Thoracic aorta (tissue), 2 donors: ENCODE results near the gene CAPN1. TPM values are rescaled to one million over a fixed set of nuclear protein-coding genes. Genes with fewer than 3 reads are reported as not detected.

Experiments used
- ATAC-seq: fragments of 150-250 bp; one replicate; pipeline ENCODE4 v1.8.0; 2017; ENCODE audit warnings: low read depth; ENCODE audit not compliant: insufficient number of reproducible peaks, low FRiP score
- DNase-seq: peaks from one replicate; pipeline ENCODE4 v3.0.0-alpha.2; 2020; ENCODE audit warnings: low spot score
- H3K27ac ChIP-seq, 2 donors: fragments of 200-600 bp; sonication (generic); 1 replicate in 1 of 2; 2 replicates in 1 of 2; pipeline ENCODE4 v1.5.1; 2016; ENCODE audit warnings: mild to moderate bottlenecking in 2 of 2, moderate library complexity in 2 of 2
- H3K27me3 ChIP-seq: fragments of 200-600 bp; sonication (generic); replicated peaks from 2 replicates; pipeline ENCODE4 v1.6.0; 2016; ENCODE audit warnings: mild to moderate bottlenecking; ENCODE audit not compliant: insufficient read depth
- H3K36me3 ChIP-seq: fragments of 200-600 bp; sonication (generic); one replicate; pipeline ENCODE4 v1.5.1; 2016
- H3K4me1 ChIP-seq, 2 donors: fragments of 200-600 bp; sonication (generic); 1 replicate in 1 of 2; 2 replicates in 1 of 2; pipeline versions ENCODE4 v1.5.1 to v1.6.0; 2016; ENCODE audit warnings: low read depth in 2 of 2, mild to moderate bottlenecking in 1 of 2; ENCODE audit not compliant: control insufficient read depth in 1 of 2
- H3K4me3 ChIP-seq: fragments of 200-600 bp; sonication (generic); 2 replicates; pipeline ENCODE4 v1.5.1; 2016; ENCODE audit warnings: mild to moderate bottlenecking
- H3K9me3 ChIP-seq: fragments of 200-600 bp; sonication (generic); 2 replicates; pipeline ENCODE4 v1.5.1; 2016
- CTCF ChIP-seq: fragments of 200-600 bp; sonication (generic); IDR thresholded peaks from one replicate; pipeline ENCODE4 v1.5.1; 2019; ENCODE audit warnings: antibody characterized with exemption
- total RNA-seq, 2 donors: library from RNA; depleted of rRNA; stranded (reverse); fragments of >200 nt; gene quantifications; one replicate each; pipeline versions ENCODE4 v1.1.0 to v1.2.3, GENCODE V29; 2016

The CAPN1 gene
- total RNA-seq, 2 donors from 2014 or later, result 168 to 203 TPM

DNA sequence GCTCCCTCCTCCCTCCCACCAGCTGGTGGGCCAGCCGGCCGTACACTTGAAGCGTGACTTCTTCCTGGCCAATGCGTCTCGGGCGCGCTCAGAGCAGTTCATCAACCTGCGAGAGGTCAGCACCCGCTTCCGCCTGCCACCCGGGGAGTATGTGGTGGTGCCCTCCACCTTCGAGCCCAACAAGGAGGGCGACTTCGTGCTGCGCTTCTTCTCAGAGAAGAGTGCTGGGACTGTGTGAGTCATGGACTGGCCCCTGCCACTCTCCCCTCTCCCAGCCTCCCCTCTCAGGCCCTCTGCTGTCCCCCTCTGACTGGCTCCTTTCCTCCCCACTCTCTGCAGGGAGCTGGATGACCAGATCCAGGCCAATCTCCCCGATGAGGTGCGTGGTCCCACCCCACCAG, 24.7 kb downstream of the CAPN1 start:
- no peak overlapping the region for H3K4me3 ChIP-seq
- peaks cover 79% of the 10 kb centered on the region for H3K36me3 ChIP-seq
- H3K9me3 ChIP-seq, result no peaks in the 10 kb centered on the region
- no peak for TF ChIP-seq CTCF
- no peaks in the 10 kb centered on the region for H3K4me1 ChIP-seq
- no peak for DNase-seq
- ATAC-seq, result no peak
- H3K27me3 ChIP-seq, result no peaks in the 10 kb centered on the region
- H3K27ac ChIP-seq, result no peak overlapping the region

- no peak for ATAC-seq
- no peak for TF ChIP-seq CTCF
- DNase-seq, result no peak
- no peaks in the 10 kb centered on the region for H3K27me3 ChIP-seq
- no peak overlapping the region for H3K4me3 ChIP-seq
- peaks cover 83% of the 10 kb centered on the region for H3K36me3 ChIP-seq
- H3K27ac ChIP-seq, result no peak overlapping the region
- H3K4me1 ChIP-seq, result no peaks in the 10 kb centered on the region
- H3K9me3 ChIP-seq, result no peaks in the 10 kb centered on the region
These were observed 25.2 kb downstream of the CAPN1 start for GRCh38 chr11:65206901-65207300.

- no peak for TF ChIP-seq CTCF
- no peak overlapping the region for H3K4me3 ChIP-seq
- H3K27me3 ChIP-seq, result no peaks in the 10 kb centered on the region
- ATAC-seq (no peak), DNase-seq (no peak)
- H3K27ac ChIP-seq, result no peak overlapping the region
- no peaks in the 10 kb centered on the region for H3K9me3 ChIP-seq
- peaks cover 81% of the 10 kb centered on the region for H3K36me3 ChIP-seq
- H3K4me1 ChIP-seq, result no peaks in the 10 kb centered on the region
These were observed 26.4 kb downstream of the CAPN1 start for GRCh38 chr11:65207918-65208784.

GRCh38 chr11:65208785-65209710, 27.3 kb downstream of the CAPN1 start:
- Histone ChIP-seq H3K4me3 (no peak overlapping the region), H3K9me3 (no peaks in the 10 kb centered on the region), H3K27me3 (no peaks in the 10 kb centered on the region), H3K36me3 (peaks cover 73% of the 10 kb centered on the region), H3K27ac (no peak overlapping the region), H3K4me1 (no peaks in the 10 kb centered on the region)
- no peak for TF ChIP-seq CTCF
- no peak for ATAC-seq
- DNase-seq, result no peak
